Activated CD4-positive, CD25-positive, alpha-beta regulatory T cell treated with anti-CD3 and anti-CD28 coated beads, Interleukin-2, amount 50 U/mL, for 16 hours (primary cell): ENCODE data around the gene LIF.

ENCODE experiments used
- DNase-seq: peaks from one replicate; pipeline ENCODE4 v3.0.0-alpha.2; 2020; ENCODE audit warnings: low read depth, low spot score

Gene LIF

DNA sequence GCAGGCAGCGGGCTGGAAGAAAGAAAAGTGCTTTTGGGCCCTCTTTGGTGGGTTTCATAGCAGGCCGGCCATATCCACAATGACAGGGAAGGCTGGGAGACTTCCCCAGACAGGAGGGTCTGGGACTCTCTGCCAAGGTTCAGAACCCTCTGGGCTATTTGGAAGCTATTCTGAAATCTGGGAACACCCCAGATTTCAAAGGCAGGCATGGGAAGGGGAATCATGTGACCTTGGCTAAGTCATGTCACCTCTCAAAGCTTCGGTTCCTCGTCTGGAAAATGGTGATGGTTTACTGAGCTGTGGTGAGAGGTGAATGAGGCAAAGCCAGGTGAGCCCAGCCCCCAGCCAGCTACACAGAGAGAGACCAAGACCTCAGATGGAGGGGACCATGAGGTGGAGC lies 38.1 kb upstream of the LIF start:
- DNase-seq, result no peak

DNA sequence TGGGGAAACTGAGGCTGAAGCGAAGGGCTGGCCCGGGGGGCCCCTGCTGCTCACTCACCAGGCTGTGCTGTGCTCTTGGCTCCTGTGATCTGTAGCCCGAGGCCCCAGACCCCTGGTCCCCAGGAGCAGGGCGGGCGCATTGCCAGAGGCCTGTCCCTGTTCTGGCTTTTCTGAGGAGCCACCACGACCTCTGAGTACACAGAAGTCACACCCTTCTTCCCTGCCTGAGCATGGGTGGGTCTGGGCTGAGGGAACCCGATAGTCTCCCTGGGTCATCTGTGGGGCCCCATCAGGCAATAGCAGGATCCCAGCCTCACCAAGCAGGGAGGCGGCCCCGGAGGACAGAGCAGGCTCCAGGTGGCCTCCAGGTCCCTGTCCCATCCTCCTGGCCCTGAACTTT lies 37.6 kb upstream of the LIF start:
- DNase-seq, result no peak

DNA sequence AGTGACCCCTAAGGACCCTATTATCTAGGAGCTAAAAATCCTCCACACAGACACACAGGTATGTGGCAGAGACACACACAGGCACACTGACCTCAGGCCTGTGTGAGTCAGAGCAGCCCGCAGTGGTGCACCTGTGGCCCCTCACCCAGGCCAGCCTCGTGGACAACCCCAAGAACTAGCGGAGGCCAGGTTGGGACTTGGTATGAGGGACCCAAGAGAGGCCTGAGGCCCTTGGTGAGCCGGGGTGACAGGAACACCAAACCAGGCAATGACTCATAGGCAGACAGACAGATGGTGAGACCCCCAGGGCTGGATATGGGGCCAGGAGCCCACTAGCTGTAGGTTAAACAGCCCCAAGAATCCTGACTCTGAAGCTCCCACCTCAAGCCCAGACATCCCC lies 36.8 kb upstream of the LIF start:
- no peak for DNase-seq

DNA sequence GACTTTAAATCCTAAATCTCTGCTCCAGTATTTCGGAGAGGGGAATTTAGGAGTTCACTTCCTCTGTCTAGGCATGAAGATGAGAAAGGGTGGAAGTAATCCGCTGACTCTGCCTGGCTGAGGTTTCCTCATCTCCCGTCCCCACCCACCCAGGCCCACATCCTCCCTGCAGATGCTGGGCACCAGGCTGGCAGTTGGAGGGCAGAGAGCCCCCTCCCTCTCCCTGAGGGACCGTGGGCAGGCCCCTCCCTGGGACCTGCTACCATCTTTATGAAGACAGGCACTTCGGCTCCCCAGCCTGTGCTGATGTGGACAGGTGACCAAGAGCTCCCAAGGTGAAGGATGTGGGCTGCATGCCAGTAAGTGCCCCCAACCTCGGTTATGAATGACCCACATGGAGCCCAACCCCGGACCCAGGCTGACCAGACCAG lies 36.1 kb upstream of the LIF start:
- no peak for DNase-seq

DNA sequence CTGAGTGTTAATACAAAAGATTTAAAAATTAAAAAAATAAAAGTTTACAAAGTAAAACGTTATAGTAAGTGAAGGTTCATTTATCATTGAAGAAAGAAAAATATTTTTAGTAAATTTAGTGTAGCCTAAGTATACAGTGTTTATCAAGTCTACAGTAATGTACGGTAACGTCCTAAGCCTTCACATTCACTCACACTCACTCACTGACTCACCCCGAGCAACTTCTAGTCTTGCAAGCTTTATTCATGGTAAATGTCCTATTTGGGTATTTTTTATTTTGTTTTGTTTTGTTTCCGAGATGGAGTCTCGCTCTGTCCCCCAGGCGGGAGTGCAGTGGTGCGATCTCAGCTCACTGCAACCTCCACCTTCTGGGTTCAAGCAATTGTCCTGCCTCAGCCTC lies 33.9 kb upstream of the LIF start:
- DNase-seq, result no peak

DNA sequence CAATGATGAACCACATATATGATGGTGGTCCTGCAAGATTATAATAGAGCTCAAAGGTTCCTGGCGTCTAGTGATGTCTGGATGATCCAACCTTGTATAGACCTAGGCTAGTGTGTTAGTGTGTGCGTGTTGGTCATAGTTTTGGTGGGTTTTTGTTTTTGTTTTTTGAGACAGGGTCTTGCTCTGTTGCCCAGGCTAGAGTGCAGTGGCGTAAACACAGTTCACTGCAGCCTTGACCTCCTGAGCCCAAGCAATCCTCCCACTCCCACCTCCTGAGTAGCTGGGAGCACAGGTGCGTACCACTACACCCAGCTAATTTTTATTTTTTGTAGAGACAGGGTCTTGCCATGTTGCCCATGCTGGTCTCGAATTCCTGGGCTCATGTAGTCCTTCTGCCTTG lies 33.4 kb upstream of the LIF start:
- DNase-seq, result no peak

DNA sequence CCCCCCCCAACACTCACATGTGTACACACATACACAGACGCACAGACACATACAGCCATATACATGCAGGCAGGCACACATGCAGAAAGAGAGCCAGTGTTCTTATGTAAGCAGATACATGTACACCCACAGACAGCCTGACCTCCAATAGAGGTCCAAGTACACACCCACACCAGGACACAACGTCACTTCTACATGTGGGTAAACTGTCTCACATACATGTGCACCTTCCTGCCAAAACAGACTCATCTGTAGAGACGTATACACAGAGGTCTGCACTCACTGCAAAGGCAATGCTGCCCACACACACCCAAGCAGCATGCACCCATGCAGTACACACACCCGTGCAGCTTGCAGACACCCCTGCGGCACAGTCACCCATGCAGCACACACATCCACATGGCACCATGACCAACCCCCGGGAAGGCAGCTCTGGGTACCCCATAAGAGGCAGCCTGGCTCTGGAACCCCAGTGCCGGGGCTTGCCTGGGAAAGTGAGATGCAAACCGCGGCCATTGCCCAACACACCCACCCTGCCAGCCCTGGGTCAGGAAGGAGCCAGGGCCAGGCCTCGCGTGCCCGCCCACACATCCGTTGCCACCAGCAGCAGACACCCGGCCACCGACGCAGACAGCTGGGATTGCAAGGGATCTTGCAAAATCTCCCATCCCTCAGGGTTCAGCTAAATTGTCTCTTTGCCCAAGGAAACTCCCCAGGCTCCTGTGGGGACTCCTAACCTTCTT lies 32.7 kb upstream of the LIF start:
- DNase-seq, result no peak

DNA sequence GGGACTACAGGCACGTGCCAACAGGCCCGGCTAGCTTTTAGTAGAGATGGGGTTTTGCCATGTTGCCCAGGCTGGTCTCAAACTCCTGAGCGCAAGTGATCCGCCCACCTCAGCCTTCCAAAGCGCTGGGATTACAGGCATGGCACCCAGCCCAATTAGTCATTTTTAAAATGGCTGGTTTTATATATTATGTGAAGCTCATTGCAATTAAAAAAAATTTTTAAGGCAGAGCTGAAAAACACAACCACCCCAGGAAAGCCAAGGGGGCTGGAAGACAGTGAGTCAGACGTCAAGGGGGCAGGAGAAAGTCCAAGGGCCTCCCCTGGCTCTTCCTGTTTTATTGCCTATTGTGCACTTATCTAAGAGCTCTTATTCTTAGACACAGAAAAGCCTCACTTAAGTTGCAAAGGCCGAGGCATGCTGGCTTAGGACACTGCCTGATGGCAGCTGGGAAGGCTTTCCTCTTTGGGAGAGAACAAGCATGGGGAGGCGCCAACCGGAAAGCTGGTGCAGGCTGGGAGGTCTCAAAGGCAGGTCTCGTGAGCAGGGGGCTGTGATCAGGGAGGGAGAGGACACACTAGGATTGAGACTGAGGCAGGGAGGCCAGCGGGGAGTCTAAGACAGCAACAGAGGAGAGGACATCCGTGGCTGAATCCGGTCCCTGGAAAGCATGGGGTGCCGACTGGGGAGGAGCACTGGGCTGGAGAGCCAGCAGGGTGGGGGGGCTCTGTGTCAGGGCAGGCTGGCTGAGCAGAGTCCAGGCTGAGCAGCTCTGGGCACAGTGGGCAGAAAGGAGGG lies 31.2 kb upstream of the LIF start:
- DNase-seq, result no peak

DNA sequence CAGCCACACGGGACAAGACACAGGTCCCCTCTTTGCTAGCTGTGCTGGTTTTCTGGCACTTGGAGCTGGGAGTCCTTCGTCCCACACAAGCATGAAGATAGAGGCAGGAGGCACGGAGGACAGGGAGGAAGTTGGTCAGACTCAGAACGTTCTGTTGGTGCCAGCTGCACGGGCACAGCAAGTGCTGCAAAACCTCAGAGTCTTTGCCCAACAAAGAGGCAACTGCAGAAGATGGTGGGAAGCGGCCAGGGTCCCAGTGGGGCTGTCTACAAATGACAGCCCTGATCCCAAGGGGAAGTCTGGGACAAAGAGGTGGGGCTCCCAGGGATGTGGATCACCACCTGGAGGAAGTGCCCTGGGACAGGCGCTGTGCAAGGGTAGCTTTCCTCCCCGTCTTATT lies 29.5 kb upstream of the LIF start:
- DNase-seq, result no peak

DNA sequence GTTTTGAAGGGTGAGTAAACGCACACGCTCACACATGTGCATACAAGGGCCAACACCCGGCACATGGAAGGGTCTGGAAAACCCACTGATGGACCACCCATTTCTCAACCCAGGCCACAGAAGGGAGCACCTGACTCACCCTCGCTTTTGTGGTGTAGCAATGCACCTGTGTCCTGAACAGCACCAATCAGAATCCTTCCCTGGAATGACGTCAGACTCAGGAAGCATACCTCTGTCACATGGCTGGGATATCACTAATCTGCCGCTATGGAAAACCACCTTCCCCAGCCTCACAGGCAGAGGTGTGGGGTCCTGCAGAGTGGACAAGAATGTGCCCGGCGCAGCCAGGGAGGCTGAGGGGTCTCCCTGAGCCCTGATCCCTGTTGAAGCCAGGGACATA lies 29.1 kb upstream of the LIF start:
- no peak for DNase-seq

DNA sequence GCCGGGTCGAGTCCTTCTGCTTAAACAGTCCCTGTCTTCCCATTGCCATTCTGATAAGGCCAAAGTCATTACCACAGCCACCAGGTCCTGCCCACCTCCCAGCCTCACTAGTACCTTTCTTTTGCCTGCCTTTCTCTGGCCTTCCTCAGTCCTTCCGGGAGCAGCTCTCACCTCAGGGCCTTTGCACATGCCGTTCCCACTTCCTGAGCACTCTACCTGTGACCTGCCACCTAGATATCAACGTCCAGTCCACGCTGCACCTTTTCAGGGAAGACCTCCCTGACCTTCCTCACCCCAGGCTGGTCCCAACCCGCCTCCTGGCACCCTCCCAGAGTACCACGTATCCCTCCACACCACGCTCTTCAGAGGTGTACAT lies 27.9 kb upstream of the LIF start:
- DNase-seq, result no peak

DNA sequence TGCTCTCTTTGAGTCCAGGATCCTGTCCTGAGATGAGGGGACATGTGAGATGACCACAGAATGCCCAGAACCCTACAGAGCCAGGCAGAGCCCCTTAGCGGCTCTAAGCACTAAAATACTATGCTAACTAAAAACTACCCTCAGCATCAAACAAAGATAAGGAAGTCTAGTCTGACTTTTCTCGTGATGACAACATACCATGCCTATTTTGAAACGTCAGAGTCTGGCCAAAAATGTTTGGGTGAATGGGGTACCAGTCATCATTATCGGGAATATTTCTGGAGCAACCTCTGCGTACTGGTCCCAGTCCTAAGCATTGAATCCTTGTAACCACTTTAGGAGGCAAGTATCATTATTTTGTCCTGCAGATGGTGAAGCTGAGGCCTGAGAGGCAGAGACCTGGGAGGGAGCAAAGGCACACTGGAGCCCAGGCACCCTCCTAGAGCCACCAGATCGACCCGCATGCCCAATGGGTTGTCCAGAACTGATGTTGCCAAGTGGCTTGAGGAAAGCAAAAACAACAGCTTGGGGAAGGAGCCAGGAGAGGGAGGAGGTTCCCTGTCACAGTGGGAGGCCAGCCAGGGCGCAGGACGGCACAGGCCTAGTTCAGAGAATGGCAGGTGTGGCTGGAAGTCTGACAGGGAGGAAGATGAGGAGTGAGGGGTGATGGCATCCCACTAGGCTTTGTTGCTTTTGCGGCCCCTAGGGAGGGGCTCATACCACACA lies 27.3 kb upstream of the LIF start:
- DNase-seq, result no peak

DNA sequence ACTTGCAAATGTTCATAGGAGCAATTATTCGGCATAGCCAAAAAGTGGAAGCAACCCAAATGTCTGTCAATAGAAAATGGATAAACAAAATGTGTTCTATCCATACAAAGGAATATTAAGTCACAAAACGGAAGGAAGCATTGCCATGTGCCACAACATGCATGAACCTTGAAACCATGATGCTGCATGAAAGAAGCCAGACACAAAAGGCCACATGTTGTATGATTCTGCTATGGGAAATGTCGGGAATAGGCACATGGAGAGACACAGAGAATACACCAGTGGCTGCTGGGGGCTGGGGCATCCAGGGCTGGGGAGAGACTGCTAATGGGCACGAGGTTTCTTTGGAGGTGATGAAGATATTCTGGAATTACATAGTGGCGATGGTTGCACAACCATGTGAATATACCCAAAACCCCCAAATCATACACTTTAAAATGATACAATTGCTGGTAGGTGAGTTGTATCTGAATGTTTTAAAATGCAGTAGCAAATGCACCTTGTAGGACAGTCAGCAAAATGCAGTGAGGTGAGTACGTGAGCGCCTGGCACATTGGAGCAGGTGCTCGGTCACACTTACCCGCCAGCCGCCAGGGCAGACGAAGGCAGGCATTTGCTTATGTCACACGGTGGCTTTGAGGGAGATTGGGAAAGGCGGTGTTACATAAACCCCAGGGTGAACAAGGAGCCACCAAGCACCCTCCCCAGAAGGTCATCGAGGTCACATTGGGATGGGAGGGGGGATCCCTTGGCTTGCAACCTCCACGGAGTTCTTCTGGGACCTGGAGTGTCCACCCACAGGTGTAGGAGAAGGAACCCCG lies 26.4 kb upstream of the LIF start:
- DNase-seq, result no peak

DNA sequence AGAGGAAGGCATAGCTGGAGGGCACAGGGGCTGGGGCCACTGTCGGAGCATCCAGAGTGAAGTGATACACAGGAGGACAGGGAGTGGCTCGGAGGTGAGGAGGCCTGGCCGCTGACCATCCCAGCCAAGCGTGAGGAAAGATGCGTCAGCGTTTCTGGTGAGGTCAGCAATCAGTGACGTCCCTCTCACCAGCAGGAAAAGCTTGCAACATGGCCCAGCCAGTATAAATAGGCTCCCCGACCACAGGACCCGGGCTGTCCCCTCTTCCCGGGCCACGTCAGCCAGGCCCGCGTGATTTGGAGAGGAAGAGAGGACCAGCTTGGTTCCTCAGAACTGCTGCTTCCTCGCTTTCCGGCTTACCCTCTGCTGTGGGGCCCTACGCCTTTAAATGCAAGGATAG lies 24.3 kb upstream of the LIF start:
- no peak for DNase-seq

DNA sequence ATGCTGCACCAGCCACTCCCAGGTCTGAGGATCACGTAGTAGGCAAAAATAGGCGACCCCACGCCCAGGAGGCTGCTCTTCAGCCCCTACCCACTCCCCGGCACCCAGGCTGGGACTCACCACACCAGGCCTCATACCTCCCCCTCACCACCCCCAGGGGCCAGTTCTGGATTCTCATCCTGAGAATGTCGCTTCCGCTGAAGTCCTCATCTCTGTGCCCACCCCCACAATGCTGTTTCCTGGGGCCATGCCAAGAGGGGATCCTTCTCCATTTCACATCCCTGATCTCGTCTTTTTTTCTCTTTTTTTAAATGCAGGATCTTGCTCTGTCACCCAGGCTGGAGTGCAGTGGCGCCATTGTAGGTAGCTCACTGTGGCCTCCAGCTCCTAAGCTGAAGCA lies 21.8 kb upstream of the LIF start:
- no peak for DNase-seq

DNA sequence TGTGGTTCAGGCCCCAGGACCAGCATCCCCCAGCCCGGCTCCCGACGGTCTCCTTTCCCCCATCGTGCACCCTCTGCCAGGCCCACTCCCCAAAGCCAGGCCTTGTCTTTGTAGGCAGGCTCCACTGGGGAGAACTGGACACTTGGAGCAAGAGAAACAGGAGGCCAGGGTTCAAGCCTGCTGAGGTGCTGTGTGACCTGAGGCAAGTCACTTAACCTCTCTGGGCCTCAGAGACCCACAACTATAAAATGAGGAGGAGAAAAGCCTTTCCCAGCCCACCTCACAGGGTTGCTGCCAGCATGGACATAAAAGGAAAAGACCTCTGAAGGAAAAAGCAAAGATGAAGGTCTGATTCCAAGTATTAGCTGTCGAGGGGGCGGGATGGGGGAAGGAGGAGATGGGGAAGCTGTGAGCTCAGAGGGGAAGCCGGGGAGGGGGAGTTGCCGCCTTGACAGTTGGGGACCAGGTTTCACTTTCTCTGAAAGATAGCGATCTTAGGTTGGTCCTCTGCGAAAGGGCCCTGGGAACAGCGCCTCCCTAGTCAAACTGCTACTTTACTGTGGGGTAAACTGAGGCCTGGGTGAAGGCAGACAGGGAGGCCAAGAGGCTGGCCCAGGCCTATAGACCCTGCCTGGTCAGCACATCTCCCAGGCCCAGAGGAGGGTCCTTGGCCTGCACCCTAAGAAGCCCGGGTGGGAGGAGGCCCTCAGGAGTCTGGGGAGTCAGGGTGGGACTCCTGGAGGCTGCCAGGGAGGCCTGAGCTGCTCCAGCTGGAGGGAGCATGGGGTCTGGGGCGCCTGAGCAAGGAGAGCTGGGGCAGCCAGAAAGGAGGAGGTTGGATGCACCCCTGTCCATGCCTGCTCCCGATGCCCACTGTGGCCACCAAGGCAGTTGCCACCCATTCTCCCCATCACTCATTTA lies 21.1 kb upstream of the LIF start:
- no peak for DNase-seq

DNA sequence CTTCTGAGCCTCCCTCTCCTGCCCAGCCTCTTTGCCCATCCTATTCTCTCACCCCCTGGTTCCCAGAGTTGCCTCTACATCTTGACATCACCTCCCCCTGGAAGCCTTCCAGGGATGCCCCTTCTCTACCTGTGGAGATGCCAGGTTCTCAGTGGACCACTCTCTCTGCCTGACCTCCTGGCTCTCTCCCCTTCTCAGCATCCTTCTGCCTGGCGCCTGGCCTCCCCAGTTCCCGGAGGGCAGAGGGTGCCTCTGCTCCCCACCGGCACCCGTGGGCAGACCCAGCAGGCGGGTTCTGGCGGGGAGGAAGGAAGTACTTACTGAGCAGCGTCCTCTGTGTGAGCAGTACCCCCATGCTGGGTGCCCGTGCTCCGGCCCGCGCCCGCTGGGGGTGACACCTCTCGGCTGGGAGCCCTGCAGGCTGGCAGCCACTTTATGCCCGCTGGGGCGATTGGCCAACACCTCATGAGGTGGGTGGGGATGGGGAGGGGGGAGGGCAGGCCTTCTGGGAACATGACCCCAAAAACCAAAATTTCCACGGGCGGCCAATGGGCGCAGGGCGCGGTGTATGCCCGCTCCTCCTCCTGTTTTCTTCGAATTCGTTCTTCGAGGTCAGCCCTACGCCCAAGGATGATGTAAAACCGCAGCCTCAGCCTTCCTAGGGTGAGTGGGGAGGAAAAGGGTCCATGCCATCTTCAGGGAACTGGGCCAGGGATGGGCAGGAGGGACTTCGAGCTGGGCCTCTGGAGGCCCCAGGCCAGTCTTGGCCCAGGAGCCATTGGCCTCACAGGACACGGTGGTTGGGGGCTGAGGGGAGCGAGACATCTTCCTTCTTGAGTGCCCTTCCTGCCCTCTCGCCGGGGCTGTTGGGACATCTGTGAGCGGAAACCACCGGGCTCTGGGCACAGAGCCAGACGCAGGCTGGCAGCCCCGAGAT lies 20.2 kb upstream of the LIF start, which contains the start of gene OSM:
Gene OSM (minus strand): TSS at position 407 of the 937 bp plus-strand sequence. CDS start 52 bp downstream, at position 355.
- DNase-seq, result no peak

DNA sequence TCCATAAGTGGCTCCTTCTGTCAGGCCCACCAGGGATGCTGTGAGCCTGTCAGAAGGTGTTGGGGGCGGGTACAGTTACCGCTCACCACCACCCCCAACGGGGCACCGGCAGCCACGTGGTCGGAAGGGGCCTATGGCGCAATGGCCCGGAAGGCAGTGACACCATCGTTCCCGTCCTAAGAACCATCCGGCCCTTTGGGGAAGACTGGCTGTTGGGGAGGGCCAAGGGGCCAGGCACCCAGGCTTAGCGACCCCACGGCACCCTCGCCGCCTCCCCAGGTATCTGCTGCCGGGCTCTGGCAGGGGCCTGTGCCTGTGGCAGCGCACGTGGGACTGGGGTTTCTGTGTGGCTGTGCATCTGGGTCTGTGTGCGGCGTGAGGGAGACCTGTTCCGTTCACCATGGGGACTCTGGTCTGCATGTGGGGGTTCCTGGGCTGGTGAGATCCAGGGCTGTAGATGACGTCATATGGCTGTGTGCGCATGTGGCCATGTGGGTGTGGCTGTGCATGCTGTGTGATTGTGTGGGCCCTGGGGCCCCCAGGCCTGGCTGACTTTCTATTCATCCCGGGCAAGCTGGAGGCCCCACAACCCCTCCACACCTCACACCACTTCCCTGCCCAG lies 19.4 kb upstream of the LIF start:
- peak; percentile 69 for DNase-seq

DNA sequence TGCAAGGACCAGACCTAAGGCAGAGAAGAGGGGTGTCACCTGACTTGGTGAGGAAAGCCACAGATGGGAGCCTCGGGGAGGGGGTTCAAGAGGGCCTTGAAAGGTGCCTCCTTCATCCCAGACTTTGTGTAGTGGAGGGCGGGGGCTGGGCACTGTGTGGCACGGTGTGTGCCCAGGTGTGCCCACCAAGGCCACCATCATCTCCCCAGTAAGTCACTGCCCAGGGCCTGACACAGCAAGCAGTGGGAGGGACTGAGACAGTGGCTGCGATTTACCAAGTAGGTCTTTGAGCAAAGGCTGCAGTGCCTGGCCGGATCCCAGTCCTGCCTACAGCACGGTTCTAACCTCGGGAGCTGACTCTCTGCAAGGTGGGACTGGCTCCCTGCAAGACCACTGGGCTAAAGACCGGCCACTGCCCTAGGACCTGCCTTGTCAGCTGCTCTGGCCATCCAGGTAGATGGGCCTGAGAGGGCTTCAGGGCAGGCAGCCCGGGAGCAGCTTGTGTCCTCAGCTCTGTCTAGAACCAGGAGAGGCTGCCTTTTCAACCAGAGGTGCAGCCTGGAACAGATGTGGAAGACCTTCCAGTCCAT lies 18.7 kb upstream of the LIF start:
- no peak for DNase-seq
